Psoas muscle (tissue), 8 donors: ENCODE data around the gene PDCD1. TPM values are rescaled to one million over a fixed set of nuclear protein-coding genes. Genes with fewer than 3 reads are reported as not detected.
"Not testable (repeated sequence)": the region's sequence is repeated elsewhere in the genome, so short reads cannot be mapped to it uniquely, and the experiment has no call there.

Experiments used
- ATAC-seq, 4 donors: fragments of 200-7000 bp; cut with Tn5 transposase; one replicate each; pipeline ENCODE4 v1.9.1; 2020; ENCODE audit warnings: moderate library complexity in 3 of 4, mild to moderate bottlenecking in 2 of 4
- DNase-seq, 2 donors: peaks; one replicate each; pipeline ENCODE4 v3.0.0-alpha.2; 2020
- H3K27ac ChIP-seq: fragments of 200-600 bp; one replicate; pipeline ENCODE4 v1.8.0; 2022
- H3K27me3 ChIP-seq, 3 donors: fragments of 200-600 bp in 1 of 3; one replicate each; pipeline versions ENCODE4 v1.6.1 to v1.8.0; 2013 to 2022; ENCODE audit warnings: low read length in 2 of 3, mild to moderate bottlenecking in 2 of 3, moderate library complexity in 1 of 3; ENCODE audit not compliant: insufficient read depth in 3 of 3
- H3K36me3 ChIP-seq, 2 donors: fragments of 200-600 bp in 1 of 2; one replicate each; pipeline versions ENCODE4 v1.6.1 to v1.8.0; 2013 to 2022; ENCODE audit warnings: low read depth in 1 of 2, mild to moderate bottlenecking in 1 of 2, moderate library complexity in 1 of 2; ENCODE audit not compliant: insufficient read depth in 1 of 2
- H3K4me1 ChIP-seq: fragments of 200-600 bp; one replicate; pipeline ENCODE4 v1.8.0; 2022
- H3K4me3 ChIP-seq: fragments of 200-600 bp; one replicate; pipeline ENCODE4 v1.8.0; 2022; ENCODE audit warnings: mild to moderate bottlenecking
- H3K9me3 ChIP-seq: fragments of 200-600 bp; one replicate; pipeline ENCODE4 v1.8.0; 2022
- WGBS, 3 donors: extraction: QIAGEN DNeasy Blood & Tissue Kit; methylation state at CpG; one replicate each; pipeline versions ENCODE4 v1.1.6 to v1.1.7; 2013; 5-methylcytosine and 5-hydroxymethylcytosine counted together
- intact Hi-C, 2 donors: fragments of 100-400 bp; cut with DNase I; formaldehyde crosslinking; loops; one replicate each; pipeline versions ENCODE4 v1.11.0 to v1.14.2; 2022
- polyA plus RNA-seq, 3 donors: library from polyadenylated mRNA; stranded (reverse); fragments of 200-250 nt; gene quantifications; one replicate each; pipeline ENCODE4 v1.2.3, GENCODE V29; 2013
- total RNA-seq, 4 donors: library from RNA; stranded (reverse); fragmentation: NEBNext Ultra II Directional in 2 of 4; extraction: Animal tissue kit (Norgen Biotek cat#: 25700) in 2 of 4; gene quantifications; one replicate each; pipeline versions ENCODE4 v1.2.1 to v1.2.4, GENCODE V29; 2021 to 2023
- TF ChIP-seq, protein P1 (sequence below): fragments of 200-600 bp; IDR thresholded peaks from one replicate; pipeline ENCODE4 v1.8.0; 2022; ENCODE audit warnings: antibody characterized with exemption
- donor health status: healthy with polysubstance abuse.
- donor health status: DM: no; HTN: no; CAD: no; lungs with moderate emphysema.
- donor health status: Bipolar disorder and iron deficiency.
- donor health status: healthy.
- donor health status: DM: yes; HTN: yes; CAD: no.
- donor health status: DM: no; HTN: no; CAD: no.
- donor health status: DM: no; HTN: no; CAD: no.
- donor health status: DM: yes; HTN: yes; CAD: no.

The PDCD1 gene
- total and polyA plus RNA-seq, 7 donors, result 0.03 to 0.30 (median 0.06) TPM; not detected in 2

DNA sequence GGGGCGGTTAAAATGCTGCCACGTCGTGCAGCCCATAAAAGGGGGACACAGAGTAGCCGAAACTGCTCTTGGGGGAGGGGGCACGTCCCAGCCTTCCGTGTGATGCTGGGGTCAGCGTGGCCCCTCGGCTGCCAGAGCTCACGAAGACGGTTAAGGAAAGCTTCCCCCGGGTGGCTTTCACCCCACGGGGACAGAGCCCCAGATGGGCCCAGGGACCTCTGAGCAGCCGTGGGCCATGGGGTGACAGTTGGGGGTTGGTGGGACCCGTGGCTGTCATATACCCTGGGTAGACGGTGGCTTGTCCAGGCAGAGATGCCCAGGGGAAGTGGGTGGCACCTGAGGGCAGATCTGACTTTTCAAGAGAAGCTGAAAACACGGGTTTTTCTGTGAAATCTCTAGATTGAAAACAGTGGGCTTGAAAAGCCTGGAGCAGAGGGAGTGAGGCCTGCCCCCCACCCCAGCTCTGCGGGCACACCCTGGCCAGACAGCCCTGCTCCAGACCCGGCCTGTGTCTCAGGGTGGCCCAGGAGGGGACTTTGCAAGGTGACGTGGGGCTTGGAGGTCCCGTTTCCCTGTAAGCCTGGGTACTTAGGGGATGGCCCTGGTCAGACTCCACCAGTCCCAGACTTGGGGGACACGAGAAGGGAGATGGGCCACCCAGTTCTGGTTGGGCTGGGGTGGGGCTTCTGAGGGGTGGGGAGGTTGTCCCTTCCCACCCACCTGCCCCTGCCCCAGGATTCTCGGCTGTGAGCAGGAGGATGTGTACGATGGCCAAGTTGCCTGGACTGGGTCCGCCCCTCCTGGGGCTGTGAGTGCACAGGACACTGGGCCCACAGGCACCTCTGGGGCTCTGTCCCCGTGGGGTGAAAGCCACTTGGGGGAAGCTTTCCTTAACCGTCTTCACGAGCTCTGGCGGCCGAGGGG lies 49.0 kb downstream of the PDCD1 start:
- WGBS, 3 donors, result 54 to 79% (median 55%) methylated on average over 26 to 29 of the region's 29 CpGs
- DNase-seq, result peak in 1 of 2 donors; percentile 53
- TF ChIP-seq, protein P1, sequence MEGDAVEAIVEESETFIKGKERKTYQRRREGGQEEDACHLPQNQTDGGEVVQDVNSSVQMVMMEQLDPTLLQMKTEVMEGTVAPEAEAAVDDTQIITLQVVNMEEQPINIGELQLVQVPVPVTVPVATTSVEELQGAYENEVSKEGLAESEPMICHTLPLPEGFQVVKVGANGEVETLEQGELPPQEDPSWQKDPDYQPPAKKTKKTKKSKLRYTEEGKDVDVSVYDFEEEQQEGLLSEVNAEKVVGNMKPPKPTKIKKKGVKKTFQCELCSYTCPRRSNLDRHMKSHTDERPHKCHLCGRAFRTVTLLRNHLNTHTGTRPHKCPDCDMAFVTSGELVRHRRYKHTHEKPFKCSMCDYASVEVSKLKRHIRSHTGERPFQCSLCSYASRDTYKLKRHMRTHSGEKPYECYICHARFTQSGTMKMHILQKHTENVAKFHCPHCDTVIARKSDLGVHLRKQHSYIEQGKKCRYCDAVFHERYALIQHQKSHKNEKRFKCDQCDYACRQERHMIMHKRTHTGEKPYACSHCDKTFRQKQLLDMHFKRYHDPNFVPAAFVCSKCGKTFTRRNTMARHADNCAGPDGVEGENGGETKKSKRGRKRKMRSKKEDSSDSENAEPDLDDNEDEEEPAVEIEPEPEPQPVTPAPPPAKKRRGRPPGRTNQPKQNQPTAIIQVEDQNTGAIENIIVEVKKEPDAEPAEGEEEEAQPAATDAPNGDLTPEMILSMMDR, result no peak
- Histone ChIP-seq H3K36me3 (no peaks in the 10 kb centered on the region), H3K4me1 (peaks cover 21% of the 10 kb centered on the region), H3K4me3 (no peak overlapping the region), H3K27ac (no peak overlapping the region), H3K27me3 (peaks cover 0 to 2% (median 0%) of the 10 kb centered on the region in 3 donors), H3K9me3 (no peaks in the 10 kb centered on the region)
- ATAC-seq, result peak in 1 of 4 donors; percentile 15
- intact Hi-C loops, result no loop called here

DNA sequence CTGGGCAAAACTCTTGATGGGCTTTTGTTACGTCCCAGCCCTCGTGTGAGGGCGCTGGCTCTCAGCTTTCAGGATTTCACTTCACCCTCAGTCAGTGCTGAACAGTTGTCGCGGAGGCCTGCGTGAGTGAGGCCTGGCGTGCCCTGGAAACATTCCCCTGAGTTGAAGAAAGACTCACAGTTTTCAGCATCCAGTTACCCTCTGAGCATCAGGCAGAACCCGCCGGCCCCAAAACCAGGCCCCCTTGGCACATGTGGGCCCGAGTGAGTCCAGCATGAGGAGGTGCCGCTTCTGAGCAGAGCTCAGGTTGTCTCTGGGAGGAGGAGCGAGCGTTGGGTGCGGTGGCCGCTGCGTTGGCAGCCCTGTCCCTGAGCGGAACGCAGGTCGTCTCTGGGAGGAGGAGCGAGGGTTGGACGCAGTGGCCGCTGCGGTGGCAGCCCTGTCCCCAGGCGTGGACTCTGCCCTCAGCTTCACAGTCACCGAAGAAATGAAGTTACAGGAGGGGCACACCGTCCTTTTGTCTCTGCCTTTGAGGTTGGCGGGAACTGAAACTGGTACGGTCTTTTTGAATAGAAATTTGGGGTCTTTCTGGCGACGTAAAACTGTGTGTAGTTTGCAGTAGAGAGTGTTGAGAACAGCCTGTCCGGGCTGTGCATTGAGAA lies 49.8 kb downstream of the PDCD1 start, which contains the start of gene NEU4:
TSS of gene NEU4 (plus strand) at position 473 of the 662 bp plus-strand sequence. CDS start 5,292 bp downstream, outside the sequence.
- Histone ChIP-seq H3K4me1 (peaks cover 21% of the 10 kb centered on the region), H3K27me3 (peaks cover 0 to 10% (median 0%) of the 10 kb centered on the region in 3 donors), H3K27ac (no peak within 1 kb of the TSS), H3K4me3 (no peak within 1 kb of the TSS), H3K36me3 (no peaks in the 10 kb centered on the region), H3K9me3 (no peaks in the 10 kb centered on the region)
- 45 to 77% (median 49%) methylated on average over 31 of the region's 31 CpGs for WGBS, 3 donors
- intact Hi-C loops, result no loop called here
- DNase-seq, result peak; percentile 36 to 71
- TF ChIP-seq, protein P1, result no peak
- peak; percentile 43 to 62 (median 55) for ATAC-seq

- Histone ChIP-seq H3K27me3 (peaks cover 0 to 15% (median 0%) of the 10 kb centered on the region in 3 donors), H3K36me3 (no peaks in the 10 kb centered on the region), H3K9me3 (no peaks in the 10 kb centered on the region), H3K27ac (no peak overlapping the region), H3K4me1 (peaks cover 24% of the 10 kb centered on the region), H3K4me3 (no peak overlapping the region)
- intact Hi-C loops, result no loop called here
- ATAC-seq (peak in 2 of 4 donors; percentile 16 to 27), DNase-seq (peak; percentile 12 to 62)
- WGBS, 3 donors, result 44 to 67% (median 56%) methylated on average over 16 to 17 of the region's 17 CpGs
- TF ChIP-seq, protein P1, result no peak
These were observed 50.5 kb downstream of the PDCD1 start for GRCh38 chr2:241808051-241808720.

DNA sequence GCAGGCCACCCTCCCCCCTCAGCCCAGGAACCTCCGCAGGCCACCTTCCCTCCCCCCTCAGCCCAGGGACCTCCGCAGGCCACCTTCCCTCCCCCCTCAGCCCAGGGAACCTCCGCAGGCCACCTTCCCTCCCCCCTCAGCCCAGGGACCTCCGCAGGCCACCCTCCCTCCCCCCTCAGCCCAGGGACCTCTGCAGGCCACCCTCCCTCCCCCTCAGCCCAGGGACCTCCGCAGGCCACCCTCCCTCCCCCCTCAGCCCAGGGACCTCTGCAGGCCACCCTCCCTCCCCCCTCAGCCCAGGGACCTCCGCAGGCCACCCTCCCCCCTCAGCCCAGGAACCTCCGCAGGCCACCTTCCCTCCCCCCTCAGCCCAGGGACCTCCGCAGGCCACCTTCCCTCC lies 52.5 kb downstream of the PDCD1 start:
- H3K27ac ChIP-seq, intact Hi-C loops, H3K9me3 ChIP-seq, H3K36me3 ChIP-seq, DNase-seq, ATAC-seq, H3K4me3 ChIP-seq: not testable (repeated sequence)
- 33 to 63% (median 58%) methylated on average over 1 to 2 of the region's 8 CpGs for WGBS, 3 donors
- peaks cover 0 to 20% (median 0%) of the 10 kb centered on the region in 3 donors for H3K27me3 ChIP-seq
- H3K4me1 ChIP-seq, result peaks cover 24% of the 10 kb centered on the region
